Measurements from ENCODE around the gene CCL17. TPM values are rescaled to one million over a fixed set of nuclear protein-coding genes. Genes with fewer than 3 reads are reported as not detected.

Gene CCL17
- total RNA-seq, 1 experiment from 2014 or later = not detected

DNA sequence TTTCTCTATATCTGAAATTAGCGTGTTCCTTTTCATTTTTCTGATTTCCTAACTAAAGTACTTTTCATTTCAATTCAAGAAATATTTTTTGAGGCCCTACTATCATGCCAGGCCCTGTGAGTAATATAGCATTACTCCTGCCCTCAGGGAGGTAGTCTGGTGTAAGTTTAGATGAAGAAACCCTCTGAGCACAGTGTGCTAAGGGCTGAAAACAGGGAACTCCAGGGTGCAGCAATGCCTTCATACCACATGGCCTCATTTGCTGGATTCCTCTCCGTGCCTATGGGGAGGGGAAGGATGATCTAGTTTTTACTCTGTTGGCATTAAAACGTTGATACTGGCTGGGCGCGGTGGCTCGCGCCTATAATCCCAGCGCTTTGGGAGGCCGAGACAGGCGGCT is 47.5 kb downstream of the CCL17 start:
- Histone ChIP-seq H3K36me3 (ENCODE audit: control insufficient read depth, insufficient read depth, low read length) (peaks cover 17% of the 10 kb centered on the region), H3K27me3 (ENCODE audit: control insufficient read depth, insufficient read depth, low read length) (no peaks in the 10 kb centered on the region), H3K27ac (ENCODE audit: low read length) (no peak overlapping the region), H3K9me3 (ENCODE audit: control insufficient read depth, insufficient read depth, low read depth, low read length) (no peaks in the 10 kb centered on the region), H3K4me3 (ENCODE audit: low read depth in 2 of 2, low read length in 2 of 2) (no peak overlapping the region), H3K4me1 (ENCODE audit: control insufficient read depth, insufficient read depth, low read length) (no peaks in the 10 kb centered on the region)
- TF ChIP-seq, protein P1, sequence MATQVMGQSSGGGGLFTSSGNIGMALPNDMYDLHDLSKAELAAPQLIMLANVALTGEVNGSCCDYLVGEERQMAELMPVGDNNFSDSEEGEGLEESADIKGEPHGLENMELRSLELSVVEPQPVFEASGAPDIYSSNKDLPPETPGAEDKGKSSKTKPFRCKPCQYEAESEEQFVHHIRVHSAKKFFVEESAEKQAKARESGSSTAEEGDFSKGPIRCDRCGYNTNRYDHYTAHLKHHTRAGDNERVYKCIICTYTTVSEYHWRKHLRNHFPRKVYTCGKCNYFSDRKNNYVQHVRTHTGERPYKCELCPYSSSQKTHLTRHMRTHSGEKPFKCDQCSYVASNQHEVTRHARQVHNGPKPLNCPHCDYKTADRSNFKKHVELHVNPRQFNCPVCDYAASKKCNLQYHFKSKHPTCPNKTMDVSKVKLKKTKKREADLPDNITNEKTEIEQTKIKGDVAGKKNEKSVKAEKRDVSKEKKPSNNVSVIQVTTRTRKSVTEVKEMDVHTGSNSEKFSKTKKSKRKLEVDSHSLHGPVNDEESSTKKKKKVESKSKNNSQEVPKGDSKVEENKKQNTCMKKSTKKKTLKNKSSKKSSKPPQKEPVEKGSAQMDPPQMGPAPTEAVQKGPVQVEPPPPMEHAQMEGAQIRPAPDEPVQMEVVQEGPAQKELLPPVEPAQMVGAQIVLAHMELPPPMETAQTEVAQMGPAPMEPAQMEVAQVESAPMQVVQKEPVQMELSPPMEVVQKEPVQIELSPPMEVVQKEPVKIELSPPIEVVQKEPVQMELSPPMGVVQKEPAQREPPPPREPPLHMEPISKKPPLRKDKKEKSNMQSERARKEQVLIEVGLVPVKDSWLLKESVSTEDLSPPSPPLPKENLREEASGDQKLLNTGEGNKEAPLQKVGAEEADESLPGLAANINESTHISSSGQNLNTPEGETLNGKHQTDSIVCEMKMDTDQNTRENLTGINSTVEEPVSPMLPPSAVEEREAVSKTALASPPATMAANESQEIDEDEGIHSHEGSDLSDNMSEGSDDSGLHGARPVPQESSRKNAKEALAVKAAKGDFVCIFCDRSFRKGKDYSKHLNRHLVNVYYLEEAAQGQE (IDR thresholded peaks at IDR 0.05; ENCODE audit: insufficient read depth in 1 of 2, low read depth in 2 of 2, low read length in 1 of 2) = no peak
- no peak for TF ChIP-seq SIN3A (IDR thresholded peaks at IDR 0.05; ENCODE audit: borderline replicate concordance, insufficient read depth, low read depth, low read length)
- no peak for TF ChIP-seq POLR2AphosphoS5 (IDR thresholded peaks at IDR 0.05; ENCODE audit: low read depth, low read length)
- no peak for TF ChIP-seq TCF7L2 (IDR thresholded peaks at IDR 0.05; ENCODE audit: low read depth, low read length)
- TF ChIP-seq, protein P2, sequence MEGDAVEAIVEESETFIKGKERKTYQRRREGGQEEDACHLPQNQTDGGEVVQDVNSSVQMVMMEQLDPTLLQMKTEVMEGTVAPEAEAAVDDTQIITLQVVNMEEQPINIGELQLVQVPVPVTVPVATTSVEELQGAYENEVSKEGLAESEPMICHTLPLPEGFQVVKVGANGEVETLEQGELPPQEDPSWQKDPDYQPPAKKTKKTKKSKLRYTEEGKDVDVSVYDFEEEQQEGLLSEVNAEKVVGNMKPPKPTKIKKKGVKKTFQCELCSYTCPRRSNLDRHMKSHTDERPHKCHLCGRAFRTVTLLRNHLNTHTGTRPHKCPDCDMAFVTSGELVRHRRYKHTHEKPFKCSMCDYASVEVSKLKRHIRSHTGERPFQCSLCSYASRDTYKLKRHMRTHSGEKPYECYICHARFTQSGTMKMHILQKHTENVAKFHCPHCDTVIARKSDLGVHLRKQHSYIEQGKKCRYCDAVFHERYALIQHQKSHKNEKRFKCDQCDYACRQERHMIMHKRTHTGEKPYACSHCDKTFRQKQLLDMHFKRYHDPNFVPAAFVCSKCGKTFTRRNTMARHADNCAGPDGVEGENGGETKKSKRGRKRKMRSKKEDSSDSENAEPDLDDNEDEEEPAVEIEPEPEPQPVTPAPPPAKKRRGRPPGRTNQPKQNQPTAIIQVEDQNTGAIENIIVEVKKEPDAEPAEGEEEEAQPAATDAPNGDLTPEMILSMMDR (IDR thresholded peaks at IDR 0.05) = no peak
- BruUV-seq (replicated peaks) = no TSS peak
- ATAC-seq = no peak
- in situ Hi-C loops (cut with HindIII; ENCODE audit: low pct_unique_long_range_greater_than_20kb, low sequenced_read_pairs) (no loop called here), intact Hi-C loops (cut with micrococcal nuclease; ENCODE audit: unreplicated experiment) (no loop called here)
- ChIA-PET CTCF (no interaction called here), POLR2A (no interaction called here)
- no peak for DNase-seq (ENCODE audit: low read depth, low spot score)

DNA sequence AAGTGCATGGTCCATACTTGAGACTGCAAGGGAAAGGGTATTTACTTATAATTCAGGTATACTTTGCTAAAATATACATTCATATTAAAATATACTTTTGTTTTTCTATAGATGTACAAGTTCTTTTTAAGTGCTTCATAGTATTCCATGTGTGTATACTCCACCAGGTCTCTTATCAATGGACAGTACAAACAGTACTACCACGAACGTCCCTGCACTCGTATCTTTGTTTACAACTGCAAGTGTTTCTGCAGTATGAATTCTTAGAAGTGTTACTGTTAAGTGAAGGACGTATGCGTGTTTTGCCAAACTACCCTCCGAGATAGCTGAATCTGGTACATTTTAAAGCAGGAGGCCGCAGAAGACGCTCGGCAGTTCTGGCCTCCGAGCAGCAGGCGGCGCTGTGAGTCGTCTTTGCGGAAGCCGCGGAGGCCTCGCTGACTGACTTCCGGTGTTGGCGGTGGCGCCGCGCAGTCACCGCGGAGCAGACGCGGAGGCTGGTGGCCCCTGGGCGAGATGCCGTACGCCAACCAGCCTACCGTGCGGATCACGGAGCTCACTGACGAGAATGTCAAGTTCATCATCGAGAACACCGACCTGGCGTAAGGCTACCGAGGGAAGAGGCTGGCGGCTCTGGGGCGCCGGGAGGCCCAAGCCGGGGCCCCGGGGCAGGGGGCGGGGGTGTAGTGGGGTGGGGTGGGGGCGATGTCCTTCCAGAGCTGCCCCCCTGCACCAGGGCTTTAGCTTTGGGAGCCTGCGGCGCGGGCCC is 57.8 kb downstream of the CCL17 start, which contains the start of gene POLR2C:
POLR2C (plus strand) TSS at position 471 of the 769 bp plus-strand sequence; CDS start at position 517, 46 bp downstream.
- BruUV-seq (replicated peaks) = no TSS peak
- DNase-seq (ENCODE audit: low read depth, low spot score) = peak; percentile 43
- POLR2A ChIA-PET = interaction anchor here (0.6 kb wide), 1 partner anchor 117 kb away, joined by 3 read pairs; no protein-coding TSS in a partner anchor
- in situ Hi-C loops (cut with HindIII; ENCODE audit: low pct_unique_long_range_greater_than_20kb, low sequenced_read_pairs) = no loop called here
- CTCF ChIA-PET = interaction anchor here (0.8 kb wide), 1 partner anchor 11 kb away, joined by 5 read pairs; no protein-coding TSS in a partner anchor
- TF ChIP-seq, protein P2 (IDR thresholded peaks at IDR 0.05) = peak; percentile 93
- no peak for TF ChIP-seq SIN3A (IDR thresholded peaks at IDR 0.05; ENCODE audit: borderline replicate concordance, insufficient read depth, low read depth, low read length)
- TF ChIP-seq, protein P1 (IDR thresholded peaks at IDR 0.05; ENCODE audit: insufficient read depth in 1 of 2, low read depth in 2 of 2, low read length in 1 of 2) = 0 out of 4 replicates have a peak, but pooled peaks of 1 of the 2 experiments have one; percentile 28
- peak; percentile 86 for TF ChIP-seq POLR2AphosphoS5 (IDR thresholded peaks at IDR 0.05; ENCODE audit: low read depth, low read length)
- 0 out of 2 replicates have a peak, but pooled peaks cover 2% of the 10 kb centered on the region for H3K4me1 ChIP-seq (ENCODE audit: control insufficient read depth, insufficient read depth, low read length)
- H3K4me3 ChIP-seq (ENCODE audit: low read depth in 2 of 2, low read length in 2 of 2) = peak within 1 kb of the TSS; percentile 90 to 92
- H3K9me3 ChIP-seq (ENCODE audit: control insufficient read depth, insufficient read depth, low read depth, low read length) = no peaks in the 10 kb centered on the region
- no peaks in the 10 kb centered on the region for H3K27me3 ChIP-seq (ENCODE audit: control insufficient read depth, insufficient read depth, low read length)
- intact Hi-C loops (cut with micrococcal nuclease; ENCODE audit: unreplicated experiment) = loop anchor here (10.0 kb wide), 1 partner anchor 52 kb away; no protein-coding TSS in a partner anchor
- peak; percentile 96 for ATAC-seq
- peak within 1 kb of the TSS; percentile 81 for H3K27ac ChIP-seq (ENCODE audit: low read length)
- no peaks in the 10 kb centered on the region; the same call in 1 of the 2 replicates for H3K36me3 ChIP-seq (ENCODE audit: control insufficient read depth, insufficient read depth, low read length)

Data from Panc1 (cell line).